A549 (cell line): ENCODE results near the gene FFAR1.

Experiments used
- BCL3 ChIP-seq: fragments of >200 bp; sonication (Bioruptor Twin); formaldehyde crosslinking; IDR thresholded peaks from 3 replicates; pipeline ENCODE4 v1.6.1; 2016
- CEBPB ChIP-seq, 2 experiments: fragments of >200 bp in 1 of 2; sonication (Bioruptor Twin) in 1 of 2; formaldehyde crosslinking in 1 of 2; IDR thresholded peaks; 2 replicates each; pipeline ENCODE4 v1.6.1; 2012 to 2016
- CTCF ChIP-seq: fragments of >200 bp; sonication (Bioruptor Twin); formaldehyde crosslinking; IDR thresholded peaks from 3 replicates; pipeline ENCODE4 v1.5.1; 2016
- E2F6 ChIP-seq: IDR thresholded peaks from 2 replicates; pipeline ENCODE4 v1.6.1; 2012; ENCODE audit warnings: low read depth, borderline replicate concordance
- NFE2L2 ChIP-seq: fragments of 150-350 bp; conservative IDR thresholded peaks from 2 replicates; pipeline ENCODE4 v1.6.1; 2014; ENCODE audit warnings: low read length
- NPAS2 ChIP-seq: fragments of 250-450 bp; sonication (Bioruptor Pico); IDR thresholded peaks from 2 replicates; pipeline ENCODE4 v1.8.0; 2022; ENCODE audit warnings: mild to moderate bottlenecking, moderate library complexity, borderline replicate concordance
- NR3C1 ChIP-seq: fragments of >200 bp; sonication (Bioruptor Twin); formaldehyde crosslinking; IDR thresholded peaks from 3 replicates; pipeline ENCODE4 v1.6.1; 2017
- PBX3 ChIP-seq: IDR thresholded peaks from 2 replicates; pipeline ENCODE4 v1.6.1; 2012
- POLR2A ChIP-seq: IDR thresholded peaks from 2 replicates; pipeline ENCODE4 v1.6.1; 2012; ENCODE audit warnings: mild to moderate bottlenecking, low read length
- RAD21 ChIP-seq, 2 experiments: fragments of >200 bp in 1 of 2; sonication (Bioruptor Twin) in 1 of 2; formaldehyde crosslinking in 1 of 2; IDR thresholded peaks in 1 of 2; conservative IDR thresholded peaks in 1 of 2; 2 replicates in 1 of 2; 3 replicates in 1 of 2; pipeline ENCODE4 v1.6.1; 2012 to 2018; ENCODE audit warnings: inconsistent platforms in 1 of 2
- RCOR1 ChIP-seq: fragments of 150-350 bp; IDR thresholded peaks from 2 replicates; pipeline ENCODE4 v1.6.1; 2014; ENCODE audit warnings: antibody characterized with exemption, low read length, low read depth
- REST ChIP-seq: fragments of 200-600 bp; sonication (generic); IDR thresholded peaks from 2 replicates; pipeline ENCODE4 v1.6.1; 2016; ENCODE audit warnings: antibody characterized with exemption, mild to moderate bottlenecking, moderate library complexity
- RFX5 ChIP-seq: fragments of 450-650 bp; IDR thresholded peaks from 2 replicates; pipeline ENCODE4 v1.7.1; 2014; ENCODE audit warnings: antibody characterized with exemption, mild to moderate bottlenecking, moderate library complexity

- TF ChIP-seq CTCF (no peak), POLR2A (no peak), RFX5 (no peak), PBX3 (no peak), BCL3 (no peak), NPAS2 (CRISPR knock-in tag) (no peak), NFE2L2 (no peak), NR3C1 (no peak), CEBPB (IDR thresholded peaks at IDR 0.05) (no peak), REST (no peak), RCOR1 (no peak), E2F6 (no peak), RAD21 (conservative IDR thresholded peaks at IDR 0.05 in 1 of 2, IDR thresholded peaks at IDR 0.05 in 1 of 2) (no peak)
Measured at GRCh38 chr19:35314031-35314430, 33.7 kb upstream of the FFAR1 start.
